Putamen (tissue), 1 donor: ENCODE results near the gene CTAG1B.
"Not testable (repeated sequence)": the region's sequence is repeated elsewhere in the genome, so short reads cannot be mapped to it uniquely, and the experiment has no call there.

Experiments
- DNase-seq: peaks from one replicate; pipeline ENCODE4 v3.0.0-alpha.2; 2016; ENCODE audit warnings: low spot score

The CTAG1B gene

DNA sequence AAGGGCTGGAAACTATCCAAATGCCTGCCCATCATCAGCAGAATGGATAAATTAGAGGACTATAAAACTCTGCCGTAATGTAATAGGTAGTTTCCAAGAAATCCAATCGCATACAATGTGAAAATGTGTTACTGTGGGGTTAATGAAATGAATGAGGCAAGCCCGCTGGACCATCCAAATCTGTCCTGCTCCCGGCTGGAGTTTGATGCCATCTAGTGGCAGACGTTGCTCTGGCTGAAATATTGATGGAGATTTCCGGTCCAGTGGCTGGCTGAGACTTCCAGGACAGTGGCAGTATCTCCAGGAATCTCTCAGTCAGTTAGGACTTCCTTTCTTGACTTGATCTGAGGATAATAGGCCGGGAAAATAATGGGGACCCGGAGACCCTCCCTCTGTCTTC lies 36.1 kb downstream of the CTAG1B start:
- not testable (repeated sequence) for DNase-seq

DNA sequence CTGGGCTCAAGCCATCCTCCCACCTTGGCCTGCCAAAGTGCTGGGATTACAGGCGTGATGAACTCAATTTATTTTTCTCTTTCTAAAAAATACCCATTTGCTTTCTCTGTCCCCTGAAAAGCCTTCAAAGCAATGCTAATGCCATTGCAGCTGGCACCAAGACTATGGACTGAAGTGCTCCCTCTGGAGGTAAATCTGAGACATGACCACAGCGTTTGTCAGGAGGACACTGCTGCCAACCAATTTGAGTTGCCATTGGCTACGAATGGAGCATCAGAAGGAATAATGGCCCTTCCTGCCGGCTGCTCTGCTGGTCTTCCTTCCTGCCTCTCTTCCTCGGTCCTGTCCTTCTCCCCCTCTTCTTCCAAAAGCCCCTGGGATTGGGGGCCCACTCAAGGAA lies 44.0 kb downstream of the CTAG1B start:
- not testable (repeated sequence) for DNase-seq

- not testable (repeated sequence) for DNase-seq
Measured at GRCh38 chrX:154573061-154573460, 46.0 kb downstream of the CTAG1B start.

GRCh38 chrX:154570361-154570760 lies 48.7 kb downstream of the CTAG1B start:
- DNase-seq: not testable (repeated sequence)
